Erythroblast (primary cell): ENCODE results near the gene WFS1.

Experiments used
- DNase-seq, 2 experiments: peaks; one replicate each; lab custom pipeline; 2025; lab: John Stamatoyannopoulos, UW
- GATA1 ChIP-seq: IDR thresholded peaks from 2 replicates; pipeline ENCODE4 v1.6.1; 2011; ENCODE audit warnings: low read depth, mild to moderate bottlenecking, control low read depth, low read length, moderate library complexity
- POLR2A ChIP-seq: IDR thresholded peaks from 2 replicates; pipeline ENCODE4 v1.6.1; 2011; ENCODE audit warnings: mild to moderate bottlenecking, low read length

The WFS1 gene

DNA sequence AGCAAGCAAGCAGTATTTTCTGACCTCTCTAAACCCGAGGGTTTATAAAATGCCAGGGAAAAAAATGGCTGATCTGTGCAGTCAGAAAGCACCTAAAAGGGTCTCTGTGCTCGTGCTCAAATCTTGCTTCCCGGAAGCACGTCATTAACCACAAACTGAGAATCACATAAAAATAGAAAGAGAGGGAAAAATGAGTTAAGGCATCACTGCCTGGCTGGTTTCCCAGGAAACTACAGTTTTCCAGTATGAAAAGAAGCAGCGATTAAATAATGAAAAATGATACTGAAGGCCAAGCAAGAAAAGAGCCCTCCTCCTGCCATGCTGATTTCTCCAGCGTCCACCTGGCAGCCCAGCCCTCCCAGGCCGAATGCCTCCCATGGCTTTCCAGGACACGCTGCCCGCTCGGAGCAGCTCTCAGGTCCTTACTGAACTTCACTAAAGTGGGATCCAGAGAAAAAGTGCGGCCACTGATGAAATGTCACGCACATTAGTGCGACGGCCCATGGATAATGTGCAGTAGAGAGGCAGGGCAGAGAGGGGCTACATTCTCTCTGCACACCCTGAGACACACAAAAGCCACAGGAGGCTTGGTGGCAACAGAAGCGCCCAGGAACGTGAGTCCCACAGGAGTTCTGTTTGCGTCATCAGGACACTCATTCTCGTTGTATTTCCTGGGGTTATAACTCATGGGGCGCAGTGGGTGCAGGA is 80.4 kb downstream of the WFS1 start:
- no peak for TF ChIP-seq POLR2A
- TF ChIP-seq GATA1 = no peak
- DNase-seq = no peak

DNA sequence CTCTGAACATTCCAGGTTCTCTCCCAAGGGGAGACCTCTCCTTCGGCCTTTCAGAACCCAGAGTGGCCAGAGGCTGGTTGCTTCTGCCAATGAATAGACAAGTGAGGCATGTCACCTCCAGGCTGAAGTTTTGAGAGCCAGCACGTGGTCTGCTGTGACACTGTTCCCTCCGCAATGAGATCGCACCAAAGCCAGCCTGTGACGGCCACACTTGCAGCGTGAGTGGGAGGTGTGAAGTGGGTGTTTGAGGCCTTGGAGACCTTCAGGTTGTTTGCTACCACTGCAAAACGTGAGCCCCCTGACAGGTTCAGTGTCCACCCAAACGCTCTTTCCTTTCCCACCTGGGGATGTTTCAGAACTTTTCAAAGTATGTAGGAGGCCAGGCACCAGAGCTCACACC is 81.0 kb downstream of the WFS1 start:
- TF ChIP-seq GATA1 = no peak
- TF ChIP-seq POLR2A = no peak
- no peak for DNase-seq

DNA sequence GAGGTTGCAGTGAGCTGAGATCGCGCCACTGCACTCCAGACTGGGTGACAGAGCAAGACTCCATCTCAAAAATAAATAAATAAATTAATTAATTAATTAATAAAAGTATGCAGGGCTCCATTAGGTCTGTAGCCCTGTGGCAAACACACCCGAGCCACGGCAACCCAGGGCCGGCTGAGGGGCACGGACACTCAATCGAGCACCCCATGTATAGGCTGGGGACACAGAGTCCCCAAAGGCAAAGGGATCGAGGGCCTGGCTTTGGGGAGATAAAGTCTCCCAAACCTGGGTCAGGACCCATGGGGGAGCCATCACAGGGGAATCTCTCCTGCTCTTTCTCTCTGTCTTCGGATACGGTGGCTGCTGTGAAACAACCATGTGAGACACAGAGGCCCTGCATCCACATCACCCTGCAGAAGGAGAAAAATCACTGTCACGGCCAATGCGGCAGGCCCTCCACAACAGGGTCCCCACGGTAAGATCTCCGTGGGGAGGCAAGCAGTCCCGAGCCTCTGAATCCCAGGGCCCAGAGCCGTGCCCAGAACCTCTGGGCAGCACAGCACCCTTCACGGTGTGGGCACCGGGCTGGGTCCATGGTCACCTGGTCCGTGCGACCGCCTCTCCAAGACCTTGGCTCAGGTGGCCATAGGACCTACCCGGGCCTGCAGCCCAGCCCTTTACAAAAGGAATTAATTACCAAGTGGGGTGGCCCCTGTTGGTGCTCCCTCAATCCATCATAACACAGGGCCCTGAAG is 81.8 kb downstream of the WFS1 start:
- DNase-seq = no peak
- TF ChIP-seq GATA1 (no peak), POLR2A (no peak)

DNA sequence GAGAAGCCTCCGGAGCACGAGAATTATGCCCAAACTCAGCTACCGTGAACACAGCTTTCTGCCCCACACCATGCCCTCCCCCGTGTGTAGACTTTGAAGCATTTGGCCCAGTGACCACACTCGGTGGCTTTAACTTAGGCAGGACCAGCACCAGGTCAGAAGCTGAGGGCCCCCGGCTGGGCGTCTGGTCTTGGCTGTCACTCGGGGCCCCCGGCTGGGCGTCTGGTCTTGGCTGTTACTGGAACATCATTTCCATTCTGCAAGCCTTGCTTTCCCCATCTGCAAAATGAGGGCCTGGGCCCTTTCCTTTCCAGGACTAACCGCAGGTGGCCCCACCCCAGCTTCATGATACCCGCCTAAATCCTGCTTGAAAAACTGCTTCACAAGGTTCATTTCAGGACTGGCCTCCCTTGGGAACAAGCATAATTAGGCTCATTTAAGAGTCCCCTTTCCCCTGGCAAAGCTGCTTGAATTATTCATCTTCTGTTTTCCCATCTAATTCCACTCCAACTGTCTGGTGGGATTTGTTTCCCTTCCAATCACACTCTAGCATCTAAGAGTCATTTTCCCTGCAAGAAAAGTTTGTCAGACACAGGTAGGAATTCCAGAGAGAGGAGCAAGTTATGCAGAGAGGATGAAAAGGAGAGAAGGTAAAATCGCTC is 82.5 kb downstream of the WFS1 start:
- TF ChIP-seq GATA1 = no peak
- no peak for TF ChIP-seq POLR2A
- no peak for DNase-seq
